GM18505 (cell line): ENCODE measurements around the gene TMTC1.
A peak's percentile ranks its signal among the peaks of the same experiment; 100 is the strongest.
"Not testable (repeated sequence)": the region's sequence is repeated elsewhere in the genome, so short reads cannot be mapped to it uniquely, and the experiment has no call there.

ENCODE experiments used
- ATAC-seq: cut with Tn5 transposase; IDR thresholded peaks from one replicate; pipeline ENCODE4 v1.9.1; 2021; ENCODE audit not compliant: unreplicated experiment
- POLR2A ChIP-seq: IDR thresholded peaks from 4 replicates; pipeline ENCODE4 v1.6.1; 2011; ENCODE audit warnings: borderline replicate concordance; ENCODE audit not compliant: insufficient read depth, insufficient read length; ENCODE audit errors: extremely low read depth

The TMTC1 gene

GRCh38 chr12:29783773-29784666 lies at the start of gene TMTC1:
Gene TMTC1, minus strand, starts transcription at chr12:29783942. Its CDS starts 191 bp downstream, at chr12:29783751.
- ATAC-seq: peak; percentile 10
- TF ChIP-seq POLR2A: no peak

GRCh38 chr12:29831173-29831572 lies 47.4 kb upstream of the TMTC1 start:
- no peak for TF ChIP-seq POLR2A

GRCh38 chr12:29830391-29830790 lies 46.6 kb upstream of the TMTC1 start:
- ATAC-seq: no peak
- no peak for TF ChIP-seq POLR2A

More at GRCh38 chr12:29831173-29831572, 47.4 kb upstream of the TMTC1 start:
- ATAC-seq: no peak

- no peak for TF ChIP-seq POLR2A
- ATAC-seq: no peak
Observed at GRCh38 chr12:29818916-29819623, 35.3 kb upstream of the TMTC1 start.

- ATAC-seq: no peak
- TF ChIP-seq POLR2A: no peak
Observed at GRCh38 chr12:29816874-29817725, 33.4 kb upstream of the TMTC1 start.

- ATAC-seq: not testable (repeated sequence)
Observed at GRCh38 chr12:29809616-29810361, 26.0 kb upstream of the TMTC1 start.

- TF ChIP-seq POLR2A: no peak
- ATAC-seq: no peak
Observed at GRCh38 chr12:29807129-29807528, 23.4 kb upstream of the TMTC1 start.

GRCh38 chr12:29804019-29804418 lies 20.3 kb upstream of the TMTC1 start:
- TF ChIP-seq POLR2A: no peak
- ATAC-seq: no peak

GRCh38 chr12:29799591-29799990 lies 15.8 kb upstream of the TMTC1 start:
- no peak for ATAC-seq
- no peak for TF ChIP-seq POLR2A

GRCh38 chr12:29797565-29798355 lies 14.0 kb upstream of the TMTC1 start:
- ATAC-seq: no peak
- TF ChIP-seq POLR2A: no peak

GRCh38 chr12:29796823-29797263 lies 13.1 kb upstream of the TMTC1 start:
- ATAC-seq: no peak

GRCh38 chr12:29795715-29796114 lies 12.0 kb upstream of the TMTC1 start:
- no peak for TF ChIP-seq POLR2A
- no peak for ATAC-seq

More at GRCh38 chr12:29796823-29797263, 13.1 kb upstream of the TMTC1 start:
- no peak for TF ChIP-seq POLR2A

- no peak for TF ChIP-seq POLR2A
- no peak for ATAC-seq
Observed at GRCh38 chr12:29794862-29795261, 11.1 kb upstream of the TMTC1 start.
